Right cardiac atrium (tissue), 5 donors: ENCODE results near the gene CRYBG1. TPM values are rescaled to one million over a fixed set of nuclear protein-coding genes. Genes with fewer than 3 reads are reported as not detected.

Experiments
- ATAC-seq, 2 donors: fragments of 200-7000 bp; cut with Tn5 transposase; one replicate each; pipeline versions ENCODE4 v1.8.0 to v1.9.1; 2020; ENCODE audit warnings: moderate library complexity in 2 of 2, mild to moderate bottlenecking in 1 of 2
- DNase-seq, 3 donors: peaks; one replicate each; pipeline ENCODE4 v3.0.0-alpha.2; 2020
- H3K27ac ChIP-seq: one replicate; pipeline ENCODE4 v1.5.1; 2013; ENCODE audit warnings: mild to moderate bottlenecking, low read length, control low read depth, moderate library complexity
- H3K27me3 ChIP-seq: one replicate; pipeline ENCODE4 v1.6.1; 2013; ENCODE audit not compliant: control insufficient read depth, insufficient read depth
- H3K4me1 ChIP-seq: one replicate; pipeline ENCODE4 v1.6.1; 2013; ENCODE audit warnings: low read length; ENCODE audit not compliant: control insufficient read depth, insufficient read depth
- H3K4me3 ChIP-seq: one replicate; pipeline ENCODE4 v1.5.1; 2013; ENCODE audit warnings: low read length, control low read depth
- H3K9me3 ChIP-seq: one replicate; pipeline ENCODE4 v1.6.1; 2013; ENCODE audit warnings: low read length; ENCODE audit not compliant: control insufficient read depth
- WGBS: extraction: QIAGEN DNeasy Blood & Tissue Kit; methylation state at CpG from one replicate; pipeline ENCODE4 v1.1.7; 2013; 5-methylcytosine and 5-hydroxymethylcytosine counted together
- intact Hi-C, 4 donors: fragments of 100-400 bp; cut with DNase I; formaldehyde crosslinking; loops; one replicate each; pipeline versions ENCODE4 v1.11.0 to v1.14.0; 2022 to 2023
- polyA plus RNA-seq: library from polyadenylated mRNA; stranded (reverse); fragments of 200-250 nt; gene quantifications from one replicate; pipeline ENCODE4 v1.2.3, GENCODE V29; 2013
- total RNA-seq, 4 donors: library from RNA; stranded (reverse); fragmentation: NEBNext Ultra II Directional; extraction: Animal tissue kit (Norgen Biotek cat#: 25700); gene quantifications; one replicate each; pipeline ENCODE4 v1.2.1, GENCODE V29; 2021
- donor health status: healthy with polysubstance abuse.
- donor health status: DM: no; HTN: yes; CAD: no.
- donor health status: DM: no; HTN: no; CAD: no.
- donor health status: DM: no; HTN: yes; CAD: no; lungs with severe emphysema.
- donor health status: DM: yes; HTN: yes; CAD: no.

CRYBG1 gene
- total and polyA plus RNA-seq, 5 donors = 0.38 to 1.6 (median 0.94) TPM

- 71% methylated on average over 6 of the region's 6 CpGs for WGBS
- H3K27me3 ChIP-seq = no peaks in the 10 kb centered on the region
- H3K4me3 ChIP-seq = no peak overlapping the region
- H3K9me3 ChIP-seq = no peaks in the 10 kb centered on the region
- DNase-seq (peak in 1 of 3 donors; percentile 51), ATAC-seq (no peak)
- no peaks in the 10 kb centered on the region for H3K4me1 ChIP-seq
- intact Hi-C loops = no loop called here
- no peak overlapping the region for H3K27ac ChIP-seq
Measured at GRCh38 chr6:106477790-106478189, 117.3 kb downstream of the CRYBG1 start.

DNA sequence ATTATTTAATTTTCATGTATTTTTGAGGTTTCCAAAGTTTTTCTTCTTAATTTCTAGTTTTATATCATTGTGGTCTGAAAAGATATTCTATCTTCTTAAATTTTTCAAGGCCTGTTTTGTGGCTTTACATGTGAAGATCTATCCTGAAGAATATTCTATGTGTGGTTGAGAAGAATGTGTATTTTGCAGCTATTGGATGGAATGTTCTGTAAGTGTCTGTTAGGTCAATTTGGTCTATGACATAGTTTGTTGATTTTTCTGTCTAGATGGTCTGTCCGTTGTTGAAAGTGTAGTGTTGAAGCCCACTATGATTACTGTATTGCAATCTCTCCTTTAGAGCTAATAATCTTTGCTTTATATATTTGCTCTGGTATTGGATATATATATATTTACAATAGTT is 125.7 kb downstream of the CRYBG1 start:
- no peak overlapping the region for H3K4me3 ChIP-seq
- H3K27me3 ChIP-seq = no peaks in the 10 kb centered on the region
- WGBS = 73% methylated on average over 1 of the region's 1 CpG
- H3K9me3 ChIP-seq = no peaks in the 10 kb centered on the region
- H3K4me1 ChIP-seq = no peaks in the 10 kb centered on the region
- DNase-seq (no peak), ATAC-seq (no peak)
- no peak overlapping the region for H3K27ac ChIP-seq
- intact Hi-C loops = no loop called here

DNA sequence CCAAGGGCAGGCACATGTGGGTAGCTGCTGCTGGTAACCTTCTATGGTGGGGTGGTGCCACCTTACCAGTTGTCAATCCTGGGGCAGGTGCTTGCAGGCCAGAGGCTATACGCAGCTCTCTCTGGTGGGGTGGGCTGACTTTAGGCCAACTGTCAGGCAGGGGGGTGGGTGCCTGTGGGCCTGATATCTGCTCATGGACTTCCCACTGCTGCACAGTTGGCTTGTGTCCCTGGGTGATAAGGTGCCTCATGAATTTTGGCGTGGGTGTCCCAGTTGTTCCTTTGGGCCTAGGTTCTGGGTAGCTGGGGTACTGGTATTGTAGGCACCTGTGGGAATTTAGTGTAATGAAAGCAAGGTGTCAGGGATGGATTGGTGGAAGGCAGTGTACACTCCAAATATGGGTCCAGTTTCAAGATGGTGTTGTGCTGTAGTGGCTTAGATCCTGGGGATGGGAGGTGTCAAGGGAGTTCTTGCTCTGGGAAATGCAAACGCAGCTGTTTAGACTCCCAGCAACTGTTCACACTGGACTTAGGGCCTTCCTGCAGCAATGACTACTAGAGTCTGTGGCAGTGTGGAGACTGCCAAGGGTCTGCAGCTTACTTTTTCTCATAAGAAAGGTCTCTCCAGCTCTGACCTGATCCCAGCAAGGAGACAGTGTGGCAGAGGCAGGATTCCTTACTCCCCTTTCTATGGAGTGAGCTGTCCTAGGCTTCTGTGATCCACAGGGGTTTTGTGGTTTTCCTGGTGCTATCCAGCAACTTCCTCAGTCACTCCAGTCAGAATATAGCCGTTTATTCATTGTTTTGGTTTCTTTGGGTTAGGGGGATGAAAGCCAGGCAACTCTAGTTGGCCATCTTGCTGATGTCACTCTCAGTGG is 128.2 kb downstream of the CRYBG1 start:
- Histone ChIP-seq H3K27me3 (no peaks in the 10 kb centered on the region), H3K4me3 (no peak overlapping the region), H3K4me1 (no peaks in the 10 kb centered on the region), H3K9me3 (no peaks in the 10 kb centered on the region), H3K27ac (no peak overlapping the region)
- no peak for DNase-seq
- ATAC-seq = no peak
- intact Hi-C loops = no loop called here
- 70% methylated on average over 4 of the region's 4 CpGs for WGBS

DNA sequence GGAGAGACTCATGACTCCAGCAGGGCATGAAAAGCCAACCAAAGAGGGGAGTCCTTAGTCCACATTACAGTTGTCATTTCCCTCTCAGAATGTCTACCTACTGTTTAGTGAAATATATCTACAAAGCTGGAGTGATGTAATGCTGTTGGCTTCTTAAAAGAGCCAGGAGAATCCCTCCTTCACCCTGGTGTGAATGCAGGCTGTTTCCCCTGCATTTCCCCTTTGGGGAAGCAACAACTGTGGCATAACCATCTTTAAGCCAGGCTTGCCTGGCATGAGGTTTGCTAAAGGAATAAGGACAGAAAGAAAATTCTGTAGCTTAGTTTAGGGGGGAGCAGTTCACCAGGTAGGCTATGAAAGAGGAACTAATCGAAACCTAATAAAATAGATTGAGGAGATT is 129.5 kb downstream of the CRYBG1 start:
- WGBS = 79% methylated on average over 1 of the region's 1 CpG
- Histone ChIP-seq H3K27me3 (no peaks in the 10 kb centered on the region), H3K4me3 (no peak overlapping the region), H3K9me3 (no peaks in the 10 kb centered on the region), H3K27ac (no peak overlapping the region), H3K4me1 (no peaks in the 10 kb centered on the region)
- intact Hi-C loops = no loop called here
- no peak for ATAC-seq
- DNase-seq = no peak

DNA sequence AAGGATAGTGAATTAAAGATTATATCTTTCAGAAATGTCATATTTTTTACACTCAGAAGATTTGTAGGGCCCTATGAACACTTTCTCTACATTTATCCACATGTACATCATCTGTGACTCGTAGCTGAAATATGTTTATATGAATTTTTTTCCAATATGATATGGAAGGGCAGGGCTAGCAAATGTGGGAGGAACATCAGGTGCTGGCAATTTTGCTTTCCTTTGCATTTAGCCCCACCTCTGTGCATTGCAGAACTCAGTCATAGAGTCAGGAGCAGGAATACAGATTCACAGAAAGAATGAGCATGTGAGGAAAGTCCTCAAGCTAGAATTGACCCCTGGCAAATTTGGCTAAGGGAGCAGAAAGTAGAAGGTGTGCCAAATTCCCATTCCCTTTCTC is 129.9 kb downstream of the CRYBG1 start:
- Histone ChIP-seq H3K9me3 (no peaks in the 10 kb centered on the region), H3K4me3 (no peak overlapping the region), H3K27me3 (no peaks in the 10 kb centered on the region), H3K4me1 (no peaks in the 10 kb centered on the region), H3K27ac (no peak overlapping the region)
- ATAC-seq = no peak
- no peak for DNase-seq
- WGBS = 72% methylated on average over 1 of the region's 1 CpG
- intact Hi-C loops = no loop called here

DNA sequence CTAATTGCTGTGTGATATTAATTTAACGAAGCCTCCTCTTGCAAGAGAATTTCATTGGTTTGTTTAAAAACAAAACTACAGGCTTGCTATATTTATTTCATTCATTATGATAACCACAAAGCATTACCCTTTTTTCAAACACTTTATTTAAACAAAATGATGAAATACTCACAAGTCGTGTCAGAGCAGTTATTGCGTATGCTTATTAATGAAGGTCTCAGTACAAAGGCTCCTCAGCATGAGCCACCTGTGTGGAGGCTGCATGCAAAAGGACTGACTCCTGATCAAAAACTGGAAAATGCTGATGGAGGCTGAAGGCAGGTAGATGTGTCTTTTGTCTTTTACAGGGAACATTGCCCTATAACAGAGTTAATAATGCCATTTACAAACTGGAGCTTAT is 130.5 kb downstream of the CRYBG1 start:
- Histone ChIP-seq H3K27ac (no peak overlapping the region), H3K4me3 (no peak overlapping the region), H3K4me1 (no peaks in the 10 kb centered on the region), H3K27me3 (no peaks in the 10 kb centered on the region), H3K9me3 (no peaks in the 10 kb centered on the region)
- intact Hi-C loops = no loop called here
- DNase-seq (no peak), ATAC-seq (no peak)
- WGBS = 82% methylated on average over 3 of the region's 3 CpGs

GRCh38 chr6:106495014-106495413 is 134.5 kb downstream of the CRYBG1 start:
- ATAC-seq (no peak), DNase-seq (no peak)
- no peak overlapping the region for H3K4me3 ChIP-seq
- no peaks in the 10 kb centered on the region for H3K27me3 ChIP-seq
- no peaks in the 10 kb centered on the region for H3K9me3 ChIP-seq
- WGBS = 25% methylated on average over 3 of the region's 3 CpGs
- H3K4me1 ChIP-seq = no peaks in the 10 kb centered on the region
- no peak overlapping the region for H3K27ac ChIP-seq
- intact Hi-C loops = no loop called here

GRCh38 chr6:106496823-106497222 is 136.3 kb downstream of the CRYBG1 start:
- intact Hi-C loops = no loop called here
- ATAC-seq (no peak), DNase-seq (no peak)
- no peaks in the 10 kb centered on the region for H3K27me3 ChIP-seq
- 65% methylated on average over 6 of the region's 6 CpGs for WGBS
- H3K4me1 ChIP-seq = no peaks in the 10 kb centered on the region
- H3K4me3 ChIP-seq = no peak overlapping the region
- H3K27ac ChIP-seq = no peak overlapping the region
- H3K9me3 ChIP-seq = no peaks in the 10 kb centered on the region

DNA sequence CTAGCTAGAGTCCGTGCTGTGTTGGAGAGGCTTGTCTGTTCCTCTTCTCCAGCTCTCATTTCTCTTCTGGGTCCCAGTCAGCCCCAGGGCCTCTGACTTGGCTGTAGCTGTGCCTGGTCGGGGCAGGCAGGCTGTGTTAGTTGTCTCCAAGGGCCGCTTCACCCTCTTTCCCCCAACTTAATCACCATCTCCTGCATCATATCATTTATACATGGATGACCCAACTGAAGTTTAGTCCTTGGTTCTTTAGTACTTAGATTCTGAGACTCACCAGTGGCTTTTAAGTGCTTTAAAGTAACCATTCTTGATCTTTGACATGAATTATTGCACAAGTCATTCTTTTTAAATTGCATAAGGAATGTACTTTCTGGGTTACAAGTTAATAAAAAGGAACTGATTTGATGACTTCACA is 141.4 kb downstream of the CRYBG1 start:
- H3K4me1 ChIP-seq = no peaks in the 10 kb centered on the region
- H3K4me3 ChIP-seq = no peak overlapping the region
- WGBS = 69% methylated on average over 3 of the region's 3 CpGs
- intact Hi-C loops = no loop called here
- DNase-seq (peak in 1 of 3 donors; percentile 50), ATAC-seq (peak in 1 of 2 donors; percentile 45)
- H3K27me3 ChIP-seq = no peaks in the 10 kb centered on the region
- no peak overlapping the region for H3K27ac ChIP-seq
- H3K9me3 ChIP-seq = no peaks in the 10 kb centered on the region

DNA sequence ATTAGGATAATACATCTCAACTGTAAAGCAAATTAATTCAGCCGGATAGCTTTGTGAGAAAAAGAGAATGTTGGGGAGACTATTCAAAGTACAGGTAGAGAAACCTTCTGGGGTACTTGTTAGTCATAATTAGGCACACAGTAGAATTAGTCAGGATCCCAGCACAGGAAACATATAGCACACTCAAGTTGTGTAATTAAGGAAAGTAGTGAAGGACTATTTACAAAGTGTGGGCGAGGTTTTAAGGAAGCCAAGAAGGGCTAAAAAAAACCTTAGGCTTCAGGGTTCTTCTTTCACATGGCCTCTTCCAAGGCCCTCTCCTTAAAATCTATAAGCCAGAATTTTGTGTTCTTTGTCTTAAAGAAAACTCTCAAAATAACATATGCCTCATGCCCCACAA is 142.0 kb downstream of the CRYBG1 start:
- no peak overlapping the region for H3K27ac ChIP-seq
- 91% methylated on average over 2 of the region's 2 CpGs for WGBS
- no peak overlapping the region for H3K4me3 ChIP-seq
- intact Hi-C loops = no loop called here
- no peaks in the 10 kb centered on the region for H3K27me3 ChIP-seq
- no peaks in the 10 kb centered on the region for H3K4me1 ChIP-seq
- DNase-seq (no peak), ATAC-seq (no peak)
- H3K9me3 ChIP-seq = no peaks in the 10 kb centered on the region

DNA sequence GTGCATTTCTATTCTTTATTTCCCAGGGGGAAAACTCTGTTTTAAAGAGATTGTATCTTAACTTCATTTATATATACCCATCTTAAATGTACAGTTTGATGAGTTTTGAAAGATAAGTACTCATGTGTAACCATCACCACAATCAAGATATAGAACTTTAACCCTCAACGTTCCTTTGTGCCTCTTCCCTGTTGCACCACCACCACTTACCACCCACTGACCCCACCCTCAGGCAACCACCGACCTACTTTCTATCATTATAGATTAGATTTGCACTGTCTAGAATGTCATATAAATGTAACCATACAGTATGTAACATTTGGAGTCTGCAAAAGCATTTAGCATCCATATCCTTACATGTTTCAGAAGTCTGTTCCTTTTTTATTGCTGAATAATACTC is 147.8 kb downstream of the CRYBG1 start:
- no peaks in the 10 kb centered on the region for H3K4me1 ChIP-seq
- ATAC-seq (no peak), DNase-seq (no peak)
- intact Hi-C loops = no loop called here
- H3K4me3 ChIP-seq = no peak overlapping the region
- WGBS = 82% methylated on average over 2 of the region's 2 CpGs
- no peaks in the 10 kb centered on the region for H3K27me3 ChIP-seq
- H3K9me3 ChIP-seq = no peaks in the 10 kb centered on the region
- H3K27ac ChIP-seq = no peak overlapping the region

DNA sequence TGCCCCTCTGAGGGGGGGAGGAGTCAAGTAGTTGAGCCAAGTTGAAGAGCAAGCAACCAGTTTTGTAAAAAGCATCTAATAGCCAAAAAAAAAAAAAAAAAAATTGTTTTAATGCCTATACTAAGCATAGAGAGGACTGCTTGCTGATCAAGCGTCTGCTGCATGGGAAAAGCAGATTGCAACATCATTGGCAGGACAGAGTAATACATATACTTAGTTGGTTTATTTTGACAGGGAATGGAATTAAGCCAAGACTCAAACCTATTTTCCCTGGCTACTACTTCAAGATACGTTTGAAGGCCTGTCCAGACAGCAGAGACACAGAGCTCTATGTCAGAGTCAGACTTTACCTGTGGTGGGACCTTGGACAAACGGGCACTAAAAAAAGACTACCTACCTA is 148.3 kb downstream of the CRYBG1 start:
- H3K4me1 ChIP-seq = no peaks in the 10 kb centered on the region
- H3K27me3 ChIP-seq = no peaks in the 10 kb centered on the region
- intact Hi-C loops = no loop called here
- ATAC-seq (no peak), DNase-seq (no peak)
- H3K4me3 ChIP-seq = no peak overlapping the region
- 62% methylated on average over 3 of the region's 3 CpGs for WGBS
- no peak overlapping the region for H3K27ac ChIP-seq
- H3K9me3 ChIP-seq = no peaks in the 10 kb centered on the region
